HCT116 (cell line): ENCODE measurements around the gene BLCAP. TPM values are rescaled to one million over a fixed set of nuclear protein-coding genes. Genes with fewer than 3 reads are reported as not detected.

Source experiments
- ATAC-seq: fragments of 200-7000 bp; cut with Tn5 transposase; 2 replicates; pipeline ENCODE4 v1.9.1; 2020; ENCODE audit warnings: mild to moderate bottlenecking, moderate library complexity
- BruUV-seq: library from RNA; stranded (reverse); fragments of 400-500 nt; replicated peaks from 2 replicates; lab custom pipeline; 2021; lab: Mats Ljungman, UMichigan
- CTCF ChIA-PET: fragments of 300-600 bp; sonication (Branson Sonifier 250); formaldehyde crosslinking; loops from one replicate; lab custom pipeline; 2021; ENCODE audit warnings: antibody characterized with exemption; lab: Charles Lee
- POLR2A ChIA-PET: fragments of 300-600, 350-600 bp; sonication (Branson Sonifier 250); formaldehyde crosslinking; loops from one replicate; lab custom pipeline; 2021; ENCODE audit warnings: antibody characterized with exemption; lab: Charles Lee
- RAD21 ChIA-PET, 2 experiments: fragments of 300-600 bp; sonication (Branson Sonifier 250); formaldehyde crosslinking; loops; one replicate each; lab custom pipeline; 2023; ENCODE audit warnings: low total read pairs in 2 of 2; ENCODE audit not compliant: uncharacterized antibody in 2 of 2, unreplicated experiment in 2 of 2, low non-redundant PET in 1 of 2; lab: Charles Lee
- DNase-seq: peaks from one replicate; pipeline ENCODE4 v3.0.0-alpha.2; 2010; ENCODE audit warnings: low read depth, low spot score
- H2AFZ ChIP-seq: fragments of 200-600 bp; shearing (Covaris generic), sonication (generic); 2 replicates; pipeline ENCODE4 v1.6.1; 2017; ENCODE audit warnings: low read depth, mixed run types, mixed read lengths, antibody characterized with exemption, low read length; ENCODE audit not compliant: poor library complexity, severe bottlenecking
- H3K27ac ChIP-seq: 2 replicates; pipeline ENCODE4 v1.5.1; 2012; ENCODE audit warnings: low read depth, low read length
- H3K27me3 ChIP-seq: fragments of 200-600 bp; sonication (generic); 2 replicates; pipeline ENCODE4 v1.6.1; 2016; ENCODE audit warnings: mixed run types, low read length, mixed read lengths; ENCODE audit not compliant: insufficient read depth
- H3K36me3 ChIP-seq, 2 experiments: fragments of 200-500 bp in 1 of 2; fragments of 200-600 bp in 1 of 2; sonication (Bioruptor generic) in 1 of 2; sonication (generic) in 1 of 2; 2 replicates each; pipeline versions ENCODE4 v1.5.1 to v1.6.1; 2014 to 2016; ENCODE audit warnings: low read length in 2 of 2, inconsistent platforms in 1 of 2, mixed read lengths in 1 of 2, mixed run types in 1 of 2; ENCODE audit not compliant: insufficient read depth in 2 of 2, control insufficient read depth in 1 of 2
- H3K4me1 ChIP-seq, 2 experiments: fragments of 200-600 bp in 1 of 2; sonication (generic) in 1 of 2; 2 replicates each; pipeline versions ENCODE4 v1.5.1 to v1.6.1; 2012 to 2017; ENCODE audit warnings: low read length in 2 of 2, inconsistent platforms in 1 of 2, mild to moderate bottlenecking in 1 of 2, mixed read lengths in 1 of 2, mixed run types in 1 of 2, moderate library complexity in 1 of 2; ENCODE audit not compliant: insufficient read depth in 2 of 2, control insufficient read depth in 1 of 2
- H3K4me2 ChIP-seq: fragments of 200-600 bp; sonication (generic); 2 replicates; pipeline ENCODE4 v1.6.1; 2017; ENCODE audit warnings: mixed run types, low read length, mixed read lengths
- H3K4me3 ChIP-seq, 2 experiments: fragments of 200-600 bp in 1 of 2; sonication (generic) in 1 of 2; replicated peaks in 1 of 2; 2 replicates each; pipeline ENCODE4 v1.5.1; 2011 to 2016; ENCODE audit warnings: low read length in 2 of 2, control low read depth in 1 of 2, low read depth in 1 of 2, mild to moderate bottlenecking in 1 of 2, mixed read lengths in 1 of 2, mixed run types in 1 of 2
- H3K79me2 ChIP-seq: fragments of 200-600 bp; sonication (generic); 2 replicates; pipeline ENCODE4 v1.6.1; 2017; ENCODE audit warnings: mild to moderate bottlenecking, mixed run types, low read length, moderate library complexity, mixed read lengths; ENCODE audit not compliant: insufficient read depth
- H3K9ac ChIP-seq: fragments of 200-600 bp; sonication (generic); 2 replicates; pipeline ENCODE4 v1.6.1; 2016; ENCODE audit warnings: low read length, mixed read lengths
- H3K9me2 ChIP-seq: fragments of 200-600 bp; sonication (generic), shearing (Covaris generic); 2 replicates; pipeline ENCODE4 v1.6.1; 2017; ENCODE audit warnings: mixed run types, mild to moderate bottlenecking, moderate library complexity; ENCODE audit not compliant: insufficient read depth
- H3K9me3 ChIP-seq, 2 experiments: fragments of 200-500 bp in 1 of 2; fragments of 200-600 bp in 1 of 2; sonication (Bioruptor generic) in 1 of 2; sonication (generic) in 1 of 2; 2 replicates each; pipeline ENCODE4 v1.6.1; 2014 to 2017; ENCODE audit warnings: low read length in 2 of 2, mixed read lengths in 2 of 2, inconsistent platforms in 1 of 2, low read depth in 1 of 2, mild to moderate bottlenecking in 1 of 2, mixed run types in 1 of 2, moderate library complexity in 1 of 2; ENCODE audit not compliant: control insufficient read depth in 1 of 2, insufficient read depth in 1 of 2
- H4K20me1 ChIP-seq: fragments of 200-600 bp; sonication (generic), shearing (Covaris generic); 2 replicates; pipeline ENCODE4 v1.6.1; 2017; ENCODE audit warnings: mixed run types, mild to moderate bottlenecking, moderate library complexity; ENCODE audit not compliant: insufficient read depth
- ATF3 ChIP-seq: IDR thresholded peaks from 2 replicates; pipeline ENCODE4 v1.6.1; 2012
- CTCF ChIP-seq, 3 experiments: fragments of 200-600 bp in 1 of 3; sonication (generic) in 1 of 3; IDR thresholded peaks in 2 of 3; conservative IDR thresholded peaks in 1 of 3; 2 replicates each; pipeline ENCODE4 v1.5.1; 2012 to 2017; ENCODE audit warnings: low read depth in 2 of 3, low read length in 2 of 3, antibody characterized with exemption in 1 of 3, borderline replicate concordance in 1 of 3, control low read depth in 1 of 3, mild to moderate bottlenecking in 1 of 3, mixed read lengths in 1 of 3, mixed run types in 1 of 3, moderate library complexity in 1 of 3; ENCODE audit not compliant: insufficient read depth in 1 of 3
- ELF1 ChIP-seq: IDR thresholded peaks from 2 replicates; pipeline ENCODE4 v1.6.1; 2012; ENCODE audit warnings: low read depth, borderline replicate concordance
- EZH2 ChIP-seq: fragments of 200-600 bp; sonication (generic); IDR thresholded peaks from 2 replicates; pipeline ENCODE4 v1.6.1; 2017; ENCODE audit warnings: antibody characterized with exemption, mixed run types
- FOSL1 ChIP-seq: IDR thresholded peaks from 2 replicates; pipeline ENCODE4 v1.6.1; 2012; ENCODE audit warnings: low read depth
- MAX ChIP-seq: IDR thresholded peaks from 2 replicates; pipeline ENCODE4 v1.6.1; 2012
- POLR2AphosphoS5 ChIP-seq: IDR thresholded peaks from 2 replicates; pipeline ENCODE4 v1.6.1; 2011; ENCODE audit warnings: mild to moderate bottlenecking, low read depth, low read length, moderate library complexity
- SRF ChIP-seq: IDR thresholded peaks from 2 replicates; pipeline ENCODE4 v1.6.1; 2012; ENCODE audit warnings: low read depth
- ZFX ChIP-seq: fragments of 450-650 bp; IDR thresholded peaks from 2 replicates; pipeline ENCODE4 v1.6.1; 2017
- intact Hi-C: fragments of 100-400 bp; cut with micrococcal nuclease; formaldehyde crosslinking; loops from 2 replicates; pipeline ENCODE4 v1.10.0; 2022
- total RNA-seq: library from RNA; stranded (reverse); gene quantifications from one replicate; pipeline ENCODE4 v1.2.1, GENCODE V29; 2021; ENCODE audit not compliant: unreplicated experiment
- TF ChIP-seq, protein P1 (sequence below): IDR thresholded peaks from 2 replicates; pipeline ENCODE4 v1.6.1; 2011; ENCODE audit warnings: mild to moderate bottlenecking, low read length, moderate library complexity; ENCODE audit not compliant: insufficient replicate concordance; ENCODE audit errors: extremely low read depth
- TF ChIP-seq, protein P2 (sequence below): IDR thresholded peaks from 2 replicates; pipeline ENCODE4 v1.6.1; 2012; ENCODE audit warnings: low read depth

BLCAP gene
- total RNA-seq, 1 experiment from 2014 or later: 27.5 TPM

GRCh38 chr20:37494301-37494700, 33.4 kb downstream of the BLCAP start:
- H3K4me3 ChIP-seq: no peak overlapping the region
- no peaks in the 10 kb centered on the region for H4K20me1 ChIP-seq
- no TSS peak for BruUV-seq
- RAD21 ChIA-PET: no interaction called here
- TF ChIP-seq EZH2: no peak
- no peak for TF ChIP-seq ATF3
- TF ChIP-seq ELF1: no peak
- no peak for TF ChIP-seq POLR2AphosphoS5
- no peak for TF ChIP-seq FOSL1
- TF ChIP-seq, protein P1, sequence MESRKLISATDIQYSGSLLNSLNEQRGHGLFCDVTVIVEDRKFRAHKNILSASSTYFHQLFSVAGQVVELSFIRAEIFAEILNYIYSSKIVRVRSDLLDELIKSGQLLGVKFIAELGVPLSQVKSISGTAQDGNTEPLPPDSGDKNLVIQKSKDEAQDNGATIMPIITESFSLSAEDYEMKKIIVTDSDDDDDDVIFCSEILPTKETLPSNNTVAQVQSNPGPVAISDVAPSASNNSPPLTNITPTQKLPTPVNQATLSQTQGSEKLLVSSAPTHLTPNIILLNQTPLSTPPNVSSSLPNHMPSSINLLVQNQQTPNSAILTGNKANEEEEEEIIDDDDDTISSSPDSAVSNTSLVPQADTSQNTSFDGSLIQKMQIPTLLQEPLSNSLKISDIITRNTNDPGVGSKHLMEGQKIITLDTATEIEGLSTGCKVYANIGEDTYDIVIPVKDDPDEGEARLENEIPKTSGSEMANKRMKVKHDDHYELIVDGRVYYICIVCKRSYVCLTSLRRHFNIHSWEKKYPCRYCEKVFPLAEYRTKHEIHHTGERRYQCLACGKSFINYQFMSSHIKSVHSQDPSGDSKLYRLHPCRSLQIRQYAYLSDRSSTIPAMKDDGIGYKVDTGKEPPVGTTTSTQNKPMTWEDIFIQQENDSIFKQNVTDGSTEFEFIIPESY: no peak
- no peak for TF ChIP-seq MAX
- no peak for TF ChIP-seq SRF
- no peak for TF ChIP-seq ZFX
- TF ChIP-seq, protein P2, sequence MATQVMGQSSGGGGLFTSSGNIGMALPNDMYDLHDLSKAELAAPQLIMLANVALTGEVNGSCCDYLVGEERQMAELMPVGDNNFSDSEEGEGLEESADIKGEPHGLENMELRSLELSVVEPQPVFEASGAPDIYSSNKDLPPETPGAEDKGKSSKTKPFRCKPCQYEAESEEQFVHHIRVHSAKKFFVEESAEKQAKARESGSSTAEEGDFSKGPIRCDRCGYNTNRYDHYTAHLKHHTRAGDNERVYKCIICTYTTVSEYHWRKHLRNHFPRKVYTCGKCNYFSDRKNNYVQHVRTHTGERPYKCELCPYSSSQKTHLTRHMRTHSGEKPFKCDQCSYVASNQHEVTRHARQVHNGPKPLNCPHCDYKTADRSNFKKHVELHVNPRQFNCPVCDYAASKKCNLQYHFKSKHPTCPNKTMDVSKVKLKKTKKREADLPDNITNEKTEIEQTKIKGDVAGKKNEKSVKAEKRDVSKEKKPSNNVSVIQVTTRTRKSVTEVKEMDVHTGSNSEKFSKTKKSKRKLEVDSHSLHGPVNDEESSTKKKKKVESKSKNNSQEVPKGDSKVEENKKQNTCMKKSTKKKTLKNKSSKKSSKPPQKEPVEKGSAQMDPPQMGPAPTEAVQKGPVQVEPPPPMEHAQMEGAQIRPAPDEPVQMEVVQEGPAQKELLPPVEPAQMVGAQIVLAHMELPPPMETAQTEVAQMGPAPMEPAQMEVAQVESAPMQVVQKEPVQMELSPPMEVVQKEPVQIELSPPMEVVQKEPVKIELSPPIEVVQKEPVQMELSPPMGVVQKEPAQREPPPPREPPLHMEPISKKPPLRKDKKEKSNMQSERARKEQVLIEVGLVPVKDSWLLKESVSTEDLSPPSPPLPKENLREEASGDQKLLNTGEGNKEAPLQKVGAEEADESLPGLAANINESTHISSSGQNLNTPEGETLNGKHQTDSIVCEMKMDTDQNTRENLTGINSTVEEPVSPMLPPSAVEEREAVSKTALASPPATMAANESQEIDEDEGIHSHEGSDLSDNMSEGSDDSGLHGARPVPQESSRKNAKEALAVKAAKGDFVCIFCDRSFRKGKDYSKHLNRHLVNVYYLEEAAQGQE: no peak
- no peak for TF ChIP-seq CTCF (IDR thresholded peaks at IDR 0.05 in 2 of 3, conservative IDR thresholded peaks at IDR 0.05 in 1 of 3; ENCODE audit: borderline replicate concordance in 1 of 3, insufficient read depth in 1 of 3, low read depth in 2 of 3, low read length in 2 of 3)
- no peaks in the 10 kb centered on the region for H3K79me2 ChIP-seq
- intact Hi-C loops: no loop called here
- no peaks in the 10 kb centered on the region for H3K36me3 ChIP-seq
- no peaks in the 10 kb centered on the region for H3K9me3 ChIP-seq
- H3K27me3 ChIP-seq: no peaks in the 10 kb centered on the region
- POLR2A ChIA-PET: no interaction called here
- no peaks in the 10 kb centered on the region for H3K9me2 ChIP-seq
- H3K4me2 ChIP-seq: no peak overlapping the region
- CTCF ChIA-PET: no interaction called here
- no peak overlapping the region for H3K9ac ChIP-seq
- ATAC-seq (no peak), DNase-seq (no peak)
- no peaks in the 10 kb centered on the region for H3K4me1 ChIP-seq
- H2AFZ ChIP-seq: no peak overlapping the region
- H3K27ac ChIP-seq: no peak overlapping the region
